Measurements from ENCODE around the gene AGAP1. TPM values are rescaled to one million over a fixed set of nuclear protein-coding genes. Genes with fewer than 3 reads are reported as not detected.

AGAP1 gene
- total RNA-seq, 1 donor = 18.5 TPM

DNA sequence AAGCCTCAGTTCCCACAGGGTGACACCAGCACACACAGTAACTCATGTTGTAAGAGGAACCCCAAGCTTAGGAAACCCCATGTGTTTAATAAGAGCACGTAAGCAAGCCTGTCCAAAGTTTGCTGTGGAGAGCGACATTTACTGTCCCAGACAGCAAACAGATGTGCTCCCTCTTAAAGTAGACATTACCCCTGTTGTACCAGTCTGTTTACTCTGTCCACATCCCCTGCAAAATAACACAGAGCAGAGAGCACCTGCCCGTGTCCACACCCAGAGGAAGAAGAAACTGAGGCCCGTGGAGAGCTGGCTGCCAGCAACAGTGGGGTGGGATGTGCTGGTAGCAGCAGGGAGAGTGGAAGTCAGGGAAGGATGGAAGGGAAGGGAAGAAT, 430.8 kb downstream of the AGAP1 start:
- no peak overlapping the region for H3K4me2 ChIP-seq (ENCODE audit: insufficient read depth, low read length)
- no peaks in the 10 kb centered on the region for H3K79me2 ChIP-seq (ENCODE audit: insufficient read depth, low read length)
- no peaks in the 10 kb centered on the region for H3K27me3 ChIP-seq (ENCODE audit: insufficient read depth, low read length)
- no peak overlapping the region for H2AFZ ChIP-seq (ENCODE audit: low read length)
- H3K27ac ChIP-seq (ENCODE audit: low read depth, low read length) = no peak overlapping the region
- H3K4me1 ChIP-seq (ENCODE audit: insufficient read depth, low read length) = no peaks in the 10 kb centered on the region
- DNase-seq (ENCODE audit: insufficient read length, low spot score, missing footprints) = no peak
- no peaks in the 10 kb centered on the region for H3K9me3 ChIP-seq (ENCODE audit: low read depth, low read length)
- no peaks in the 10 kb centered on the region for H4K20me1 ChIP-seq (ENCODE audit: insufficient read depth, low read length)
- H3K4me3 ChIP-seq (ENCODE audit: insufficient read depth, low read length) = no peak overlapping the region
- TF ChIP-seq, protein P1, sequence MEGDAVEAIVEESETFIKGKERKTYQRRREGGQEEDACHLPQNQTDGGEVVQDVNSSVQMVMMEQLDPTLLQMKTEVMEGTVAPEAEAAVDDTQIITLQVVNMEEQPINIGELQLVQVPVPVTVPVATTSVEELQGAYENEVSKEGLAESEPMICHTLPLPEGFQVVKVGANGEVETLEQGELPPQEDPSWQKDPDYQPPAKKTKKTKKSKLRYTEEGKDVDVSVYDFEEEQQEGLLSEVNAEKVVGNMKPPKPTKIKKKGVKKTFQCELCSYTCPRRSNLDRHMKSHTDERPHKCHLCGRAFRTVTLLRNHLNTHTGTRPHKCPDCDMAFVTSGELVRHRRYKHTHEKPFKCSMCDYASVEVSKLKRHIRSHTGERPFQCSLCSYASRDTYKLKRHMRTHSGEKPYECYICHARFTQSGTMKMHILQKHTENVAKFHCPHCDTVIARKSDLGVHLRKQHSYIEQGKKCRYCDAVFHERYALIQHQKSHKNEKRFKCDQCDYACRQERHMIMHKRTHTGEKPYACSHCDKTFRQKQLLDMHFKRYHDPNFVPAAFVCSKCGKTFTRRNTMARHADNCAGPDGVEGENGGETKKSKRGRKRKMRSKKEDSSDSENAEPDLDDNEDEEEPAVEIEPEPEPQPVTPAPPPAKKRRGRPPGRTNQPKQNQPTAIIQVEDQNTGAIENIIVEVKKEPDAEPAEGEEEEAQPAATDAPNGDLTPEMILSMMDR (IDR thresholded peaks at IDR 0.05; ENCODE audit: extremely low read depth, low read depth, low read length) = no peak
- H3K36me3 ChIP-seq (ENCODE audit: insufficient read depth, low read length) = no peaks in the 10 kb centered on the region

DNA sequence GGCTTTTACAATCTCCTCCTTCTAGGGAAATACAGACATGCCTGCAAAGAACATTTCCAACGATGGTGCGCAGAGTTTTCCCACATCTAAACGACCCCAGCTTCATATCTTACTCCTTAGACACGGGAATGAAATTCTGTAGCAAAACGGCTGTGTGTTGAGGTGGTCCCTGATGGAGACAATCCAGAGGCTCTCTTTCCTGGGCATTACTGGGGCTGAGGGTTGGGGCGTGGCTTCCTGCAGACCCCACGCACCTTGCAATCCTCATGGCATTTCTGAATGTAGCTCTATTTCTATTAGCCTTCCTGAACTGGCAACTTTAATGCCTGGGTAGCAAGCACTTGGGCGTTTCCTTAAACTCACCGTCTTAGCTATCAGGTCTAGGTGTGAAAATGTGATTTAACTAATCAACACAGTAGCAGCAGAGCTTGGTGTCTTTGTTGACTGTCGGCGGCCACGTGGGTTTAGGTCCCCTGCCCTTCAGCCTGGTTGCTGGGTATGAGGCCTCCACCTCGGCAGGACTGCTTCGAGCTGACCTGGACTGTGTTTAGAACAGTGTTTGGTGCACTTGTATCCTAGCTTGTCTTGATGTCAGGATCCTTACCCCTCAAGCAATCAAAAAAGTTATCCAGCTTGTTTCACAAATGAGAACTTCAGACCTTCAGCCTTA, 431.5 kb downstream of the AGAP1 start:
- Histone ChIP-seq H3K9me3 (ENCODE audit: low read depth, low read length) (no peaks in the 10 kb centered on the region), H3K4me2 (ENCODE audit: insufficient read depth, low read length) (no peak overlapping the region), H4K20me1 (ENCODE audit: insufficient read depth, low read length) (no peaks in the 10 kb centered on the region), H3K36me3 (ENCODE audit: insufficient read depth, low read length) (no peaks in the 10 kb centered on the region), H3K27me3 (ENCODE audit: insufficient read depth, low read length) (no peaks in the 10 kb centered on the region), H3K27ac (ENCODE audit: low read depth, low read length) (no peak overlapping the region), H3K4me1 (ENCODE audit: insufficient read depth, low read length) (no peaks in the 10 kb centered on the region), H3K4me3 (ENCODE audit: insufficient read depth, low read length) (no peak overlapping the region), H2AFZ (ENCODE audit: low read length) (no peak overlapping the region), H3K79me2 (ENCODE audit: insufficient read depth, low read length) (no peaks in the 10 kb centered on the region)
- DNase-seq (ENCODE audit: insufficient read length, low spot score, missing footprints) = no peak
- TF ChIP-seq, protein P1 (IDR thresholded peaks at IDR 0.05; ENCODE audit: extremely low read depth, low read depth, low read length) = no peak

DNA sequence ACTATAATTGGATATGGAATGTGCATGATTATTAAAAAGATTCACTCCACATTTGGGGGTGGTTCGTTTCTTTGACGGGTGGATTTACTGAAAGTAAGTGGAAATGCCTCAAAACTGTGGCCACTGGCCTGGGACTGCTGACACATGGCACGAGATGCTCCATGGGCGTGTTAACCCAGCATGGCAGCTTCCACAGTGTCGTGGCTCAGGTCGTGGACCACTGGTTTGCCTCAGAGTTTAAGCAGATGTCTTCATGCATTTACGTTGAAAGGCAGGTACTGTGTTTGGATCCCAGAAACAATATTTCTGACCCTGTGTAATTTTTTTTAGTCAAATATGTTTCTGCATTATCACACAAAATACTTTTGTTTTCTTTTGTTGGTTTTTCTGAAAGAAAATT, 432.4 kb downstream of the AGAP1 start:
- Histone ChIP-seq H3K27me3 (ENCODE audit: insufficient read depth, low read length) (no peaks in the 10 kb centered on the region), H3K4me1 (ENCODE audit: insufficient read depth, low read length) (no peaks in the 10 kb centered on the region), H4K20me1 (ENCODE audit: insufficient read depth, low read length) (no peaks in the 10 kb centered on the region), H3K9me3 (ENCODE audit: low read depth, low read length) (no peaks in the 10 kb centered on the region), H3K79me2 (ENCODE audit: insufficient read depth, low read length) (no peaks in the 10 kb centered on the region), H3K36me3 (ENCODE audit: insufficient read depth, low read length) (no peaks in the 10 kb centered on the region), H3K4me2 (ENCODE audit: insufficient read depth, low read length) (no peak overlapping the region), H3K27ac (ENCODE audit: low read depth, low read length) (no peak overlapping the region), H3K4me3 (ENCODE audit: insufficient read depth, low read length) (no peak overlapping the region), H2AFZ (ENCODE audit: low read length) (no peak overlapping the region)
- TF ChIP-seq, protein P1 (IDR thresholded peaks at IDR 0.05; ENCODE audit: extremely low read depth, low read depth, low read length) = no peak
- DNase-seq (ENCODE audit: insufficient read length, low spot score, missing footprints) = no peak

DNA sequence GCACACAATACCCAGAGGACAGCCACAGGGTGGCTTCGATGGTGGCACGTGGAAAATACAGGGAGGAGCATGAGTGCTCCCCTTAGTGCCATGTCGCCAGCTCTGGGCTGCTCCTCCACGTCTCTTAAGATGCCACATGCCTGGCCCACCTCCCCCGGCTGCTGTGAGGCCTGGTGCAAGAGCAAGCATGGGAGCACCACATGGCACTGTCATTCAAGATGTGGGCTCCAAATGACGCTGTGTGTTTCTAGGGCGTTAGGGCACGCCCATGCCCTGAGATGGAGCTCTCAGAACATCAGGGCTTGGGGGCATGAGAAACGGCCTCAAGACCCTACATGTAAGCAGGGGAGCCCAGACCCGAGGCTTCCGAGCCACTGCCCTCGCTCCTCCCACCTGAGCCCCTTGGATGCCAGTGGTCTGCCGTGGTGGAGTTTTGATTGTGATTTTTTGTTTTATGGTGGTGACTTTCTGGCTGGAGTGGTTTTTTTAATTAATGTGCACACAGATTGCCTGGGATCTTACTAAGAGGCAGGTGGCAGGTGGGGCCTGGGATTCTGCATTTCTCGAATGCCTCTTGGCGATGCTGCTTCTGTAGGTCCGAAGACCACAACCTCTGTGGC, 435.0 kb downstream of the AGAP1 start:
- DNase-seq (ENCODE audit: insufficient read length, low spot score, missing footprints) = no peak
- no peaks in the 10 kb centered on the region for H4K20me1 ChIP-seq (ENCODE audit: insufficient read depth, low read length)
- H3K4me3 ChIP-seq (ENCODE audit: insufficient read depth, low read length) = no peak overlapping the region
- peaks cover 5% of the 10 kb centered on the region for H3K36me3 ChIP-seq (ENCODE audit: insufficient read depth, low read length)
- no peaks in the 10 kb centered on the region for H3K9me3 ChIP-seq (ENCODE audit: low read depth, low read length)
- no peak overlapping the region for H3K4me2 ChIP-seq (ENCODE audit: insufficient read depth, low read length)
- H3K79me2 ChIP-seq (ENCODE audit: insufficient read depth, low read length) = no peaks in the 10 kb centered on the region
- H3K27me3 ChIP-seq (ENCODE audit: insufficient read depth, low read length) = no peaks in the 10 kb centered on the region
- no peak overlapping the region for H2AFZ ChIP-seq (ENCODE audit: low read length)
- no peak overlapping the region for H3K27ac ChIP-seq (ENCODE audit: low read depth, low read length)
- no peaks in the 10 kb centered on the region for H3K4me1 ChIP-seq (ENCODE audit: insufficient read depth, low read length)
- TF ChIP-seq, protein P1 (IDR thresholded peaks at IDR 0.05; ENCODE audit: extremely low read depth, low read depth, low read length) = no peak
